MM.1S (cell line): Measurements from ENCODE around the gene SYNE1.

Source experiments
- DNase-seq: peaks from one replicate; pipeline ENCODE4 v3.0.0-alpha.2; 2015
- H2AFZ ChIP-seq: fragments of 300-600 bp; sonication (generic); 2 replicates; pipeline ENCODE4 v1.6.0; 2016; ENCODE audit warnings: antibody characterized with exemption, low read length
- H3F3A ChIP-seq: fragments of 300-600 bp; sonication (generic); 2 replicates; pipeline ENCODE4 v1.6.1; 2016; ENCODE audit warnings: mild to moderate bottlenecking, antibody characterized with exemption, low read length, moderate library complexity, mixed read lengths; ENCODE audit not compliant: insufficient read depth
- H3K27ac ChIP-seq: fragments of 300-600 bp; sonication (generic); 2 replicates; pipeline ENCODE4 v1.5.1; 2016; ENCODE audit warnings: mild to moderate bottlenecking, low read length
- H3K27me3 ChIP-seq: fragments of 300-600 bp; sonication (generic); replicated peaks from 2 replicates; pipeline ENCODE4 v1.6.0; 2016; ENCODE audit warnings: low read length; ENCODE audit not compliant: insufficient read depth
- H3K36me3 ChIP-seq: fragments of 300-600 bp; sonication (generic); replicated peaks from 2 replicates; pipeline ENCODE4 v1.6.1; 2016; ENCODE audit warnings: mild to moderate bottlenecking, low read length, mixed read lengths; ENCODE audit not compliant: insufficient read depth
- H3K4me1 ChIP-seq: fragments of 300-600 bp; sonication (generic); 2 replicates; pipeline ENCODE4 v1.6.1; 2016; ENCODE audit warnings: low read length, mixed read lengths
- H3K4me2 ChIP-seq: fragments of 300-600 bp; sonication (generic); 2 replicates; pipeline ENCODE4 v1.6.0; 2016; ENCODE audit warnings: low read depth, low read length
- H3K4me3 ChIP-seq: fragments of 300-600 bp; sonication (generic); 2 replicates; pipeline ENCODE4 v1.5.1; 2016; ENCODE audit warnings: low read length, mixed read lengths
- H3K79me2 ChIP-seq: fragments of 300-600 bp; sonication (generic); 2 replicates; pipeline ENCODE4 v1.6.1; 2016; ENCODE audit warnings: mixed run types, low read length, mixed read lengths
- H3K9ac ChIP-seq: fragments of 300-600 bp; sonication (generic); 2 replicates; pipeline ENCODE4 v1.6.1; 2016; ENCODE audit warnings: low read length, mixed read lengths
- H3K9me2 ChIP-seq: fragments of 300-600 bp; sonication (generic); replicated peaks from 2 replicates; pipeline ENCODE4 v1.6.1; 2016; ENCODE audit warnings: mild to moderate bottlenecking, low read length, mixed read lengths; ENCODE audit not compliant: insufficient read depth
- H3K9me3 ChIP-seq: fragments of 300-600 bp; sonication (generic); replicated peaks from 2 replicates; pipeline ENCODE4 v1.6.1; 2016; ENCODE audit warnings: mild to moderate bottlenecking, low read length, mixed read lengths; ENCODE audit not compliant: insufficient read depth
- H4K20me1 ChIP-seq: fragments of 300-600 bp; sonication (generic); 2 replicates; pipeline ENCODE4 v1.6.1; 2016; ENCODE audit warnings: mild to moderate bottlenecking, low read length, moderate library complexity, mixed read lengths; ENCODE audit not compliant: insufficient read depth
- EZH2 ChIP-seq: fragments of 300-600 bp; sonication (generic); optimal IDR thresholded peaks from 2 replicates; pipeline ENCODE3; 2017; ENCODE audit warnings: low read depth, mild to moderate bottlenecking, antibody characterized with exemption, low read length, mixed read lengths
- EZH2phosphoT487 ChIP-seq: fragments of 300-600 bp; sonication (generic); IDR thresholded peaks from 2 replicates; pipeline ENCODE4 v1.6.1; 2018; ENCODE audit warnings: antibody characterized with exemption, low read length
- TF ChIP-seq, protein P1 (sequence below): fragments of 300-600 bp; sonication (generic); IDR thresholded peaks from 2 replicates; pipeline ENCODE4 v1.5.1; 2016; ENCODE audit warnings: antibody characterized with exemption, low read length, mixed read lengths

Gene SYNE1

GRCh38 chr6:152121910-152122309 is 515.3 kb downstream of the SYNE1 start:
- H4K20me1 ChIP-seq = no peaks in the 10 kb centered on the region
- H3K27me3 ChIP-seq = no peaks in the 10 kb centered on the region
- H3K9me3 ChIP-seq = no peaks in the 10 kb centered on the region
- H3K27ac ChIP-seq = no peak overlapping the region
- peaks cover 12% of the 10 kb centered on the region; the same call in 1 of the 2 replicates for H3K4me1 ChIP-seq
- TF ChIP-seq EZH2 (no peak), EZH2phosphoT487 (no peak)
- TF ChIP-seq, protein P1, sequence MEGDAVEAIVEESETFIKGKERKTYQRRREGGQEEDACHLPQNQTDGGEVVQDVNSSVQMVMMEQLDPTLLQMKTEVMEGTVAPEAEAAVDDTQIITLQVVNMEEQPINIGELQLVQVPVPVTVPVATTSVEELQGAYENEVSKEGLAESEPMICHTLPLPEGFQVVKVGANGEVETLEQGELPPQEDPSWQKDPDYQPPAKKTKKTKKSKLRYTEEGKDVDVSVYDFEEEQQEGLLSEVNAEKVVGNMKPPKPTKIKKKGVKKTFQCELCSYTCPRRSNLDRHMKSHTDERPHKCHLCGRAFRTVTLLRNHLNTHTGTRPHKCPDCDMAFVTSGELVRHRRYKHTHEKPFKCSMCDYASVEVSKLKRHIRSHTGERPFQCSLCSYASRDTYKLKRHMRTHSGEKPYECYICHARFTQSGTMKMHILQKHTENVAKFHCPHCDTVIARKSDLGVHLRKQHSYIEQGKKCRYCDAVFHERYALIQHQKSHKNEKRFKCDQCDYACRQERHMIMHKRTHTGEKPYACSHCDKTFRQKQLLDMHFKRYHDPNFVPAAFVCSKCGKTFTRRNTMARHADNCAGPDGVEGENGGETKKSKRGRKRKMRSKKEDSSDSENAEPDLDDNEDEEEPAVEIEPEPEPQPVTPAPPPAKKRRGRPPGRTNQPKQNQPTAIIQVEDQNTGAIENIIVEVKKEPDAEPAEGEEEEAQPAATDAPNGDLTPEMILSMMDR = no peak
- DNase-seq = no peak
- H2AFZ ChIP-seq = no peak overlapping the region
- no peak overlapping the region for H3K4me2 ChIP-seq
- H3F3A ChIP-seq = peaks cover 7% of the 10 kb centered on the region; the same call in 1 of the 2 replicates
- no peak overlapping the region for H3K4me3 ChIP-seq
- H3K9me2 ChIP-seq = no peaks in the 10 kb centered on the region
- no peaks in the 10 kb centered on the region for H3K79me2 ChIP-seq
- H3K36me3 ChIP-seq = no peaks in the 10 kb centered on the region
- no peak overlapping the region for H3K9ac ChIP-seq

DNA sequence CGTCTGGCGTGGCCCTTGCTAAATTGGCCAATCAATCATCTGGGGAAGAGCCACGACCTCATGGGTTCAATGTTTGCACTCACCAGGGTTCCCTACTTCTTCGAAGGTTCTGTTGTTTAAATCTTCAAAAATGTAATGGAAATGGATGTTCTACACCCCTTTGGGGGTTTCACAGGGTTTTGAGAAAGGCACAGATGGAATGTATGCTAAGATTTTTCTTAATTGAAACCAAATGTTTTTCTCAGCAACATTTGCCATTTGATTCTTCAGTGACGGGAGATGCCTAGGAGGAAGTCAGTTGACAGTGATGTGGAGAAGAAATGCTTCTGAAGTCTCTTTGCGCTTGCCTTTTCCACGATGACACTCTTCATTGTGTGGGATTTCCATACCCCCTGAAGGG is 517.3 kb downstream of the SYNE1 start:
- no peaks in the 10 kb centered on the region for H3K79me2 ChIP-seq
- H3K9me2 ChIP-seq = no peaks in the 10 kb centered on the region
- no peak overlapping the region for H3K4me2 ChIP-seq
- TF ChIP-seq EZH2 (no peak), EZH2phosphoT487 (no peak)
- TF ChIP-seq, protein P1 = no peak
- DNase-seq = no peak
- no peaks in the 10 kb centered on the region for H3K27me3 ChIP-seq
- no peak overlapping the region for H3K27ac ChIP-seq
- no peak overlapping the region for H3K9ac ChIP-seq
- H3K9me3 ChIP-seq = no peaks in the 10 kb centered on the region
- H3F3A ChIP-seq = peaks cover 7% of the 10 kb centered on the region
- no peaks in the 10 kb centered on the region for H3K36me3 ChIP-seq
- H4K20me1 ChIP-seq = no peaks in the 10 kb centered on the region
- H2AFZ ChIP-seq = no peak overlapping the region
- peaks cover 12% of the 10 kb centered on the region; the same call in 1 of the 2 replicates for H3K4me1 ChIP-seq
- H3K4me3 ChIP-seq = no peak overlapping the region

DNA sequence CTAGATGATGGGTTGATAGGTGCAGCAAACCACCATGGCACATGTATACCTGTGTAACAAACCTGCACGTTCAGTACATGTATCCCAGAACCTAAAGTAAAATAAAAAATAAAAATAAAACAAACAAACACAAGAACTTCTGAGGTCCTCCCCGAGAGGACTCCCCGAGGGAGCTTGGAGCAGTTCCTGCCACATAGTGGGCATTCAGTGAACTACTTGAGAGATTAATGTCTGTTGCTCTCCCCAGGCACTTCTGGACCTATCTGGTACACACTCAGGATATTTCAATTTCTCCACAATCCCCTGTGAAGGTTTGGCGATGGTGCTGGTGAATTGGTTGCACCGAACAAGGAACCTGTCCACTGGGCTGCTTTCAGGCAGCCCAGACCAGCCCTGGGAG is 518.5 kb downstream of the SYNE1 start:
- TF ChIP-seq EZH2phosphoT487 (no peak), EZH2 (no peak)
- TF ChIP-seq, protein P1 = no peak; the same call in 1 of the 2 replicates
- H3F3A ChIP-seq = peaks cover 7% of the 10 kb centered on the region
- H3K4me2 ChIP-seq = no peak overlapping the region
- no peaks in the 10 kb centered on the region for H3K9me3 ChIP-seq
- H3K36me3 ChIP-seq = no peaks in the 10 kb centered on the region
- no peaks in the 10 kb centered on the region for H3K79me2 ChIP-seq
- H4K20me1 ChIP-seq = no peaks in the 10 kb centered on the region
- no peak overlapping the region for H2AFZ ChIP-seq
- no peak overlapping the region for H3K27ac ChIP-seq
- H3K27me3 ChIP-seq = no peaks in the 10 kb centered on the region
- H3K9ac ChIP-seq = no peak overlapping the region
- no peaks in the 10 kb centered on the region for H3K9me2 ChIP-seq
- H3K4me3 ChIP-seq = no peak overlapping the region
- peak; percentile 21 for DNase-seq
- peaks cover 12% of the 10 kb centered on the region; the same call in 1 of the 2 replicates for H3K4me1 ChIP-seq
